Kidney (tissue), 14 donors: ENCODE data around the gene S100A12. TPM values are rescaled to one million over a fixed set of nuclear protein-coding genes. Genes with fewer than 3 reads are reported as not detected.

Experiments used
- DNase-seq, 5 donors: peaks; one replicate each; pipeline ENCODE4 v3.0.0-alpha.2; 2013 to 2020
- FAIRE-seq: peaks from 2 replicates; lab custom pipeline; 2012; peaks lifted over from hg19 to GRCh38; lab: Jason Lieb, UNC
- H3K27ac ChIP-seq, 2 donors: one replicate each; pipeline ENCODE4 v1.7.0; 2013; ENCODE audit warnings: low read depth in 2 of 2, low read length in 2 of 2, inconsistent platforms in 1 of 2
- H3K27me3 ChIP-seq: one replicate; pipeline ENCODE4 v1.7.1; 2013; ENCODE audit warnings: low read length, inconsistent platforms; ENCODE audit not compliant: control insufficient read depth, insufficient read depth
- H3K36me3 ChIP-seq, 3 donors: one replicate each; pipeline versions ENCODE4 v1.7.0 to v1.7.1; 2013; ENCODE audit warnings: low read length in 3 of 3, control low read depth in 1 of 3, inconsistent platforms in 1 of 3; ENCODE audit not compliant: insufficient read depth in 3 of 3, control insufficient read depth in 2 of 3
- H3K4me1 ChIP-seq, 3 donors: one replicate each; pipeline versions ENCODE4 v1.7.0 to v1.7.1; 2013; ENCODE audit warnings: low read length in 3 of 3, inconsistent platforms in 1 of 3, low read depth in 1 of 3; ENCODE audit not compliant: control insufficient read depth in 2 of 3, insufficient read depth in 2 of 3
- H3K4me3 ChIP-seq, 3 donors: one replicate each; pipeline versions ENCODE4 v1.7.0 to v1.8.1; 2013; ENCODE audit warnings: low read length in 3 of 3, control low read depth in 1 of 3, inconsistent platforms in 1 of 3
- H3K9ac ChIP-seq, 3 donors: one replicate each; pipeline versions ENCODE4 v1.7.0 to v1.7.1; 2013; ENCODE audit warnings: low read length in 3 of 3, control low read depth in 1 of 3, inconsistent platforms in 1 of 3
- H3K9me3 ChIP-seq, 3 donors: one replicate each; pipeline versions ENCODE4 v1.7.0 to v1.7.1; 2013; ENCODE audit warnings: low read length in 3 of 3, control low read depth in 1 of 3, inconsistent platforms in 1 of 3; ENCODE audit not compliant: control insufficient read depth in 2 of 3, insufficient read depth in 1 of 3
- intact Hi-C: fragments of 100-400 bp; cut with DNase I; formaldehyde crosslinking; loops from one replicate; pipeline ENCODE4 v1.11.1; 2022
- polyA plus RNA-seq: library from polyadenylated mRNA; stranded (reverse); fragments of 350-450 nt; fragmentation: Illumina TruSeq; extraction: RNeasy Lipid Tissue Mini Kit (QIAGEN cat#74804); gene quantifications from one replicate; pipeline ENCODE4 v1.2.3, GENCODE V29; 2014; ENCODE audit warnings: low read depth, low replicate concordance; ENCODE audit not compliant: insufficient read depth
- total RNA-seq: library from RNA; stranded (reverse); fragmentation: NEBNext Ultra II Directional; extraction: Animal tissue kit (Norgen Biotek cat#: 25700); gene quantifications from one replicate; pipeline ENCODE4 v1.2.1, GENCODE V29; 2021
- TF ChIP-seq, protein P1 (sequence below): IDR thresholded peaks from 3 replicates; pipeline ENCODE4 v1.5.1; 2012; ENCODE audit warnings: mild to moderate bottlenecking, moderate library complexity, borderline replicate concordance; ENCODE audit not compliant: insufficient read depth; ENCODE audit errors: extremely low read depth
- donor health status: control.
- donor health status: control.
- donor health status: control.
- donor health status: control.
- donor health status: control.
- donor health status: DM: yes; HTN: yes; CAD: no.
- donor health status: Normal renal cell carcinoma (clear cell type).

Gene S100A12
- total and polyA plus RNA-seq, 2 donors from 2014 or later = 1.3 to 2.7 TPM

DNA sequence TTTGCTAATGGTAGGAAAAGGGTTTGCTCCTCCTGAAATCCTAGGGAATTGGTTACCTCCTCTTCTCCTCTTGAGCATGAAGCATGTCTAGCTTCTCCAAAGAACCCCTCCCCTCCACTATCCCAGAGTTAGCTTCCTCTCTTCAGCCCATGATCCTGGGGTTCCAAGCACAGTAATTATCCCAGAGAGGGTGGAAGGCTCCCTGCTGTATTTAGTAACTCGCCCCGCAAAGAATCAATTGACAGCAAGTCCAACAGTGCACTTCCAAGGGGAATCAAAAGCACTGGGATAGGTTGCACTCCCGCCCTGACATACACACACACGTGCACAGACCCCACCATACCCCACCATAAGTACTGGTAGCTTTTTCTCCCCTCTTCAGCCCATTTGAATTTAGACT, 12.4 kb upstream of the S100A12 start:
- FAIRE-seq (no peak), DNase-seq (no peak)
- H3K27ac ChIP-seq = no peak overlapping the region
- intact Hi-C loops = no loop called here
- no peaks in the 10 kb centered on the region for H3K27me3 ChIP-seq
- H3K9me3 ChIP-seq = peaks cover 0 to 6% (median 0%) of the 10 kb centered on the region in 3 donors
- H3K4me3 ChIP-seq = no peak overlapping the region
- no peaks in the 10 kb centered on the region for H3K4me1 ChIP-seq
- TF ChIP-seq, protein P1, sequence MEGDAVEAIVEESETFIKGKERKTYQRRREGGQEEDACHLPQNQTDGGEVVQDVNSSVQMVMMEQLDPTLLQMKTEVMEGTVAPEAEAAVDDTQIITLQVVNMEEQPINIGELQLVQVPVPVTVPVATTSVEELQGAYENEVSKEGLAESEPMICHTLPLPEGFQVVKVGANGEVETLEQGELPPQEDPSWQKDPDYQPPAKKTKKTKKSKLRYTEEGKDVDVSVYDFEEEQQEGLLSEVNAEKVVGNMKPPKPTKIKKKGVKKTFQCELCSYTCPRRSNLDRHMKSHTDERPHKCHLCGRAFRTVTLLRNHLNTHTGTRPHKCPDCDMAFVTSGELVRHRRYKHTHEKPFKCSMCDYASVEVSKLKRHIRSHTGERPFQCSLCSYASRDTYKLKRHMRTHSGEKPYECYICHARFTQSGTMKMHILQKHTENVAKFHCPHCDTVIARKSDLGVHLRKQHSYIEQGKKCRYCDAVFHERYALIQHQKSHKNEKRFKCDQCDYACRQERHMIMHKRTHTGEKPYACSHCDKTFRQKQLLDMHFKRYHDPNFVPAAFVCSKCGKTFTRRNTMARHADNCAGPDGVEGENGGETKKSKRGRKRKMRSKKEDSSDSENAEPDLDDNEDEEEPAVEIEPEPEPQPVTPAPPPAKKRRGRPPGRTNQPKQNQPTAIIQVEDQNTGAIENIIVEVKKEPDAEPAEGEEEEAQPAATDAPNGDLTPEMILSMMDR = no peak
- no peaks in the 10 kb centered on the region for H3K36me3 ChIP-seq
- no peak overlapping the region for H3K9ac ChIP-seq

DNA sequence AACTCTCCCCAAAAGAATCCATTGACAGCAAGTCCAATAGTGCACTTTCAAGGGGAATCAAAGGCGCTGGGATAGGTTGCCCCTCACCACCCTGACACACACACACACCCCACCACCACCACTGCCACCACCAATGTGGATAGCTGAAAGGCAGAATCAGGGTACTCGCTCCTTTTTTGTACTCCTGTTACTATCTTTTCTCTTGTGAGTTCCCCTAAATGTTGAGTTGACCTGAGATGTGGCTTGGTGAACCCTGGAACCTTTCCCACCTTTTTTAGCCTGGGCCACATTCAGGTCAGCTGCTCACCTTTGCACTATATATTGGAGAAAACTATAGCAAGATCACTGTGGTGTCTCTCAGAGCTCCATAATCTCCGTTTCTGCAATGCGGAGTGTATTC, 11.6 kb upstream of the S100A12 start:
- Histone ChIP-seq H3K9me3 (peaks cover 0 to 11% (median 0%) of the 10 kb centered on the region in 3 donors), H3K27me3 (no peaks in the 10 kb centered on the region), H3K4me1 (no peaks in the 10 kb centered on the region), H3K36me3 (no peaks in the 10 kb centered on the region), H3K9ac (no peak overlapping the region), H3K4me3 (no peak overlapping the region), H3K27ac (no peak overlapping the region)
- intact Hi-C loops = no loop called here
- FAIRE-seq = no peak
- TF ChIP-seq, protein P1 = no peak
- DNase-seq = no peak

DNA sequence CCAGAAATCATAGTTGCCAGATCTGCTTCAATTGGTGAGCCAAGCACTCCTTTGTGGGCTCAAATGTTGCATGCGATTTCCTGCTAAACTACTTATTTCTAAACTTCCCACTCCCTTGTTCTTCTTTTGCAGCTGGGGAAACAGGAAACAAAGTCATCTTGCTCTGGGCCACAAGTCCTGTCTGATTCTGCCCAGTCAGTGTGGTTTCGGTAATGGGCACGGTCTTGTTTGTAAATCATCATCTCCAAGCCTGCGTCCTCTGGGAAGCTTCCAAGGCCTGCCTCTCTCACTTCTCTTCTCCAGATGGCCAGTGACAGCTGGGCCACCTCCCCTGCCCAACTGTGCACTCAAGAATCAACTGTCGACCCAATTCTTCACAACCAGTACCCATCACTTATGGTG, 11.1 kb upstream of the S100A12 start:
- Histone ChIP-seq H3K9me3 (peaks cover 0 to 14% (median 0%) of the 10 kb centered on the region in 3 donors), H3K4me1 (no peaks in the 10 kb centered on the region), H3K4me3 (no peak overlapping the region), H3K36me3 (no peaks in the 10 kb centered on the region), H3K9ac (no peak overlapping the region), H3K27me3 (no peaks in the 10 kb centered on the region), H3K27ac (no peak overlapping the region)
- TF ChIP-seq, protein P1 = no peak
- FAIRE-seq = no peak
- intact Hi-C loops = no loop called here
- DNase-seq = peak in 1 of 5 donors; percentile 3
